A549 (cell line): ENCODE data around the gene DHX38. TPM values are rescaled to one million over a fixed set of nuclear protein-coding genes. Genes with fewer than 3 reads are reported as not detected.

Experiments
- ATAC-seq, 2 experiments: fragments of 200-7000 bp in 1 of 2; fragments of >200 bp in 1 of 2; cut with Nextera tagmentation in 1 of 2; cut with Tn5 transposase in 1 of 2; 3 replicates each; pipeline versions ENCODE4 v1.8.0 to v1.9.1; 2018 to 2020; ENCODE audit warnings: mild to moderate bottlenecking in 1 of 2, moderate library complexity in 1 of 2
- CTCF ChIA-PET: fragments of 300-600 bp; sonication (Branson Sonifier 250); formaldehyde crosslinking; extraction: SDS; loops from one replicate; lab custom pipeline; 2021; ENCODE audit warnings: antibody characterized with exemption, inconsistent platforms; lab: Yijun Ruan, JAX
- POLR2A ChIA-PET: fragments of 350-600 bp; formaldehyde crosslinking; extraction: SDS; loops from one replicate; lab custom pipeline; 2021; ENCODE audit warnings: antibody characterized with exemption, inconsistent platforms; lab: Yijun Ruan, JAX
- DNase-seq, 2 experiments: peaks; one replicate each; pipeline versions ENCODE4 v3.0.0 to v3.0.0-alpha.2; 2011 to 2016; ENCODE audit warnings: low read depth in 1 of 2, low spot score in 1 of 2
- FAIRE-seq: peaks from 2 replicates; lab custom pipeline; 2011; peaks lifted over from hg19 to GRCh38; lab: Jason Lieb, UNC
- H3K27ac ChIP-seq, 2 experiments: fragments of >200 bp; sonication (Bioruptor Twin); formaldehyde crosslinking; 3 replicates each; pipeline ENCODE4 v1.5.1; 2016 to 2017
- H3K4me1 ChIP-seq: fragments of >200 bp; sonication (Bioruptor Twin); formaldehyde crosslinking; 3 replicates; pipeline ENCODE4 v1.6.1; 2016
- H3K4me2 ChIP-seq: fragments of >200 bp; sonication (Bioruptor Twin); formaldehyde crosslinking; 3 replicates; pipeline ENCODE4 v1.6.1; 2016
- H3K4me3 ChIP-seq: fragments of >200 bp; sonication (Bioruptor Twin); formaldehyde crosslinking; 3 replicates; pipeline ENCODE4 v1.5.1; 2016
- H3K9me3 ChIP-seq: fragments of >200 bp; sonication (Bioruptor Twin); formaldehyde crosslinking; 3 replicates; pipeline ENCODE4 v1.6.1; 2016
- CBX2 ChIP-seq: fragments of 200-600 bp; sonication (generic); IDR thresholded peaks from 2 replicates; pipeline ENCODE4 v1.6.1; 2016; ENCODE audit warnings: low read depth, mild to moderate bottlenecking, borderline replicate concordance
- CEBPB ChIP-seq, 2 experiments: fragments of >200 bp in 1 of 2; sonication (Bioruptor Twin) in 1 of 2; formaldehyde crosslinking in 1 of 2; IDR thresholded peaks; 2 replicates each; pipeline ENCODE4 v1.6.1; 2012 to 2016
- CTCF ChIP-seq: fragments of >200 bp; sonication (Bioruptor Twin); formaldehyde crosslinking; IDR thresholded peaks from 3 replicates; pipeline ENCODE4 v1.5.1; 2016
- EHF ChIP-seq: fragments of 250-450 bp; sonication (Bioruptor Pico); IDR thresholded peaks from 2 replicates; pipeline ENCODE4 v1.5.0; 2020; ENCODE audit warnings: mild to moderate bottlenecking
- EP300 ChIP-seq, 2 experiments: fragments of >200 bp; sonication (Bioruptor Twin); formaldehyde crosslinking; IDR thresholded peaks; 2 replicates in 1 of 2; 3 replicates in 1 of 2; pipeline ENCODE4 v1.6.1; 2016 to 2017
- FOSB ChIP-seq: fragments of 250-450 bp; sonication (Bioruptor Pico); IDR thresholded peaks from 2 replicates; pipeline ENCODE4 v1.5.0; 2020; ENCODE audit warnings: mild to moderate bottlenecking, moderate library complexity
- HOXA7 ChIP-seq: fragments of 250-450 bp; sonication (Bioruptor Pico); IDR thresholded peaks from 2 replicates; pipeline ENCODE4 v1.5.0; 2020; ENCODE audit warnings: mild to moderate bottlenecking, moderate library complexity
- HOXB5 ChIP-seq: fragments of 250-450 bp; sonication (Bioruptor Pico); IDR thresholded peaks from 2 replicates; pipeline ENCODE4 v1.5.0; 2020; ENCODE audit warnings: mild to moderate bottlenecking, moderate library complexity
- JUNB ChIP-seq: fragments of >200 bp; sonication (Bioruptor Twin); formaldehyde crosslinking; IDR thresholded peaks from 2 replicates; pipeline ENCODE4 v1.6.1; 2016
- KDM5A ChIP-seq: fragments of 200-600 bp; sonication (generic); IDR thresholded peaks from 2 replicates; pipeline ENCODE4 v1.6.1; 2016; ENCODE audit warnings: antibody characterized with exemption, mild to moderate bottlenecking
- MAZ ChIP-seq: fragments of 150-350 bp; IDR thresholded peaks from 2 replicates; pipeline ENCODE4 v1.6.1; 2014; ENCODE audit warnings: antibody characterized with exemption, low read depth, low read length, borderline replicate concordance
- MYC ChIP-seq: IDR thresholded peaks from 2 replicates; pipeline ENCODE4 v1.6.1; 2012; ENCODE audit warnings: mild to moderate bottlenecking, inconsistent platforms, low read length, improper control_type of control experiment, borderline replicate concordance
- POLR2A ChIP-seq: IDR thresholded peaks from 2 replicates; pipeline ENCODE4 v1.6.1; 2012; ENCODE audit warnings: mild to moderate bottlenecking, low read length
- RAD21 ChIP-seq, 2 experiments: fragments of >200 bp in 1 of 2; sonication (Bioruptor Twin) in 1 of 2; formaldehyde crosslinking in 1 of 2; IDR thresholded peaks in 1 of 2; conservative IDR thresholded peaks in 1 of 2; 2 replicates in 1 of 2; 3 replicates in 1 of 2; pipeline ENCODE4 v1.6.1; 2012 to 2018; ENCODE audit warnings: inconsistent platforms in 1 of 2
- SMC3 ChIP-seq: fragments of >200 bp; sonication (Bioruptor Twin); formaldehyde crosslinking; IDR thresholded peaks from 3 replicates; pipeline ENCODE4 v1.6.1; 2018; ENCODE audit warnings: inconsistent platforms
- SREBF2 ChIP-seq: fragments of 450-650 bp; IDR thresholded peaks from 2 replicates; pipeline ENCODE4 v1.6.1; 2014; ENCODE audit warnings: mild to moderate bottlenecking, moderate library complexity
- USF2 ChIP-seq: fragments of 450-650 bp; IDR thresholded peaks from 2 replicates; pipeline ENCODE4 v1.6.1; 2014; ENCODE audit warnings: antibody characterized with exemption
- ZFP36 ChIP-seq: fragments of 450-650 bp; IDR thresholded peaks from 2 replicates; pipeline ENCODE4 v1.6.1; 2014; ENCODE audit warnings: borderline replicate concordance; ENCODE audit not compliant: partially characterized antibody
- ZNF302 ChIP-seq: fragments of 250-450 bp; sonication (Bioruptor Pico); IDR thresholded peaks from 2 replicates; pipeline ENCODE4 v1.9.0; 2021; ENCODE audit warnings: inconsistent platforms, mild to moderate bottlenecking, moderate library complexity
- ZSCAN20 ChIP-seq: fragments of 250-450 bp; sonication (Bioruptor Pico); IDR thresholded peaks from 2 replicates; pipeline ENCODE4 v1.8.0; 2022; ENCODE audit warnings: mild to moderate bottlenecking, moderate library complexity
- WGBS: methylation state at CpG from one replicate; pipeline ENCODE4 v1.1.6; 2017; ENCODE audit errors: missing lambda C conversion rate; 5-methylcytosine and 5-hydroxymethylcytosine counted together
- polyA plus RNA-seq, 4 experiments: library from polyadenylated mRNA; depleted of rRNA in 3 of 4; stranded (reverse); fragments of >200 nt; fragmentation: RNase III in 1 of 4; extraction: RNeasy Plus Mini Kit Qiagen cat#74134 plus additional on column Dnase treatment in 1 of 4; gene quantifications; 2 replicates in 3 of 4; 3 replicates in 1 of 4; pipeline ENCODE4 v1.2.3, GENCODE V29; 2011 to 2017

DHX38 gene
- polyA plus RNA-seq, 2 of the 4 experiments (the other 2 are of a cell fraction): 41.9 to 80.6 TPM

- POLR2A ChIA-PET: no interaction called here
- no peak for DNase-seq
- Histone ChIP-seq H3K4me3 (no peak overlapping the region), H3K27ac (no peak overlapping the region), H3K4me1 (no peaks in the 10 kb centered on the region), H3K4me2 (no peak overlapping the region), H3K9me3 (no peaks in the 10 kb centered on the region)
- no peak for FAIRE-seq
- CTCF ChIA-PET: interaction anchor here (0.6 to 3.0 kb wide), 37 partner anchors 10 to 1911 kb away, joined by 3 to 18 read pairs (median 4); no protein-coding TSS in a partner anchor
- WGBS: no CpG with 5 or more reads among the region's 3 CpGs
- ATAC-seq: no peak; a peak in 1 of 6 replicates
- TF ChIP-seq MYC (no peak), CBX2 (no peak), HOXA7 (CRISPR knock-in tag) (no peak), SREBF2 (no peak), EHF (CRISPR knock-in tag) (no peak), EP300 (IDR thresholded peaks at IDR 0.05) (no peak), HOXB5 (CRISPR knock-in tag) (no peak), MAZ (no peak), ZSCAN20 (no peak), ZFP36 (no peak), ZNF302 (CRISPR knock-in tag) (no peak)
These were observed 30.5 kb downstream of the DHX38 start for GRCh38 chr16:72124148-72124547.

GRCh38 chr16:72124761-72125634 lies 31.4 kb downstream of the DHX38 start:
- FAIRE-seq: no peak

More at GRCh38 chr16:72124761-72125634, 31.4 kb downstream of the DHX38 start:
- no peaks in the 10 kb centered on the region for H3K4me1 ChIP-seq
- TF ChIP-seq RAD21 (conservative IDR thresholded peaks at IDR 0.05 in 1 of 2, IDR thresholded peaks at IDR 0.05 in 1 of 2): peak; percentile 87 to 90
- TF ChIP-seq CEBPB (IDR thresholded peaks at IDR 0.05): no peak
- TF ChIP-seq KDM5A: no peak
- peak; percentile 82 for TF ChIP-seq CTCF
- TF ChIP-seq USF2: 0 out of 2 replicates have a peak, but pooled peaks have one; percentile 33
- TF ChIP-seq POLR2A: no peak
- TF ChIP-seq SMC3: peak; percentile 73
- TF ChIP-seq FOSB: no peak
- no peak for TF ChIP-seq JUNB
- ChIA-PET CTCF (interaction anchor here (0.5 to 3.0 kb wide), 46 partner anchors 9 to 1910 kb away, joined by 3 to 18 read pairs (median 4); no protein-coding TSS in a partner anchor), POLR2A (no interaction called here)
- peak; percentile 88 to 97 for ATAC-seq
- H3K9me3 ChIP-seq: no peaks in the 10 kb centered on the region
- 42% methylated on average over 12 of the region's 13 CpGs for WGBS
- no peak overlapping the region for H3K27ac ChIP-seq
- no peak overlapping the region for H3K4me3 ChIP-seq
- no peak overlapping the region for H3K4me2 ChIP-seq
- DNase-seq: peak; percentile 69 to 74
